ENCODE results near the gene FCN2.

Gene FCN2

DNA sequence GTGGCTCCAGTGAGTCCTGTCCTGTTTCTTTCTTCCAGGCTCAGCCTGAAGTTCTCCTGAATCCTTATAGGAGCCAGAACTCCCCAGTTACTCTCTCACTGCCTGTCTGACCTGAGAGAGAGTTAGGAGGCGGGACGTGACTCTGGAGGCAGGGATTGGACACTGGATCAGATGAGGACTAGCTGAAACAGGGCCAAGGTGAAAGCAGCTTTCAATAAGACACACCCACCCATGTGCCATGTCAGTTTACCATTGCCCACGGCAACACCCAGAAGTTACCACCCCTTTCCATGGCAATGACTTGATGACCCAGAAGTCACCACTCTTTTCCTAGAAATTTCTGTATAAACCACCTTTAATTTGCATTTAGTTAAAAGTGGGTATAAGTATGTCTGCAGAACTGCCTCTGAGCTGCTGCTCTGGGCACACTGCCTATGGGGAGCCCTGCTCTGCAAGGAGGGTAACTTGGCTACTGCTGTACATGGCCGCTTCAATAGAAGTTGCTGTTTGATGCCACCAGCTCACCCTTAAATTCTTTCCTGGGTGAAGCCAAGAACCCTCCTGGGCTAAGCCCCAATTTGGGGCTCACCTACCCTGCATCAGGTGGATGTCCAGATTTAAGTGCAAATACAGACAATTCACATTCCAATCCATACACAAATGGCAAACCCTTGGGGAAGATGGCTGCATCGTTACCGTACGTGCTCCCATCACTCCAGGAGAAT, 13.7 kb downstream of the FCN2 start:
- Histone ChIP-seq H3K4me3 (ENCODE audit: low read depth, low read length) (no peak overlapping the region), H3K36me3 (ENCODE audit: control insufficient read depth in 2 of 2, insufficient read depth in 1 of 2, low read length in 2 of 2) (no peaks in the 10 kb centered on the region), H3K9me3 (ENCODE audit: control insufficient read depth, insufficient read depth, low read depth, low read length) (no peaks in the 10 kb centered on the region), H3K4me1 (ENCODE audit: control insufficient read depth, insufficient read depth, low read length) (peaks cover 16% of the 10 kb centered on the region), H3K27ac (ENCODE audit: extremely low read depth, low read depth, low read length) (no peak overlapping the region)
- CTCF ChIA-PET: interaction anchor here (0.6 to 1.1 kb wide), 2 partner anchors 53 to 204 kb away, joined by 3 to 4 read pairs; no protein-coding TSS in a partner anchor
- TF ChIP-seq, protein P1, sequence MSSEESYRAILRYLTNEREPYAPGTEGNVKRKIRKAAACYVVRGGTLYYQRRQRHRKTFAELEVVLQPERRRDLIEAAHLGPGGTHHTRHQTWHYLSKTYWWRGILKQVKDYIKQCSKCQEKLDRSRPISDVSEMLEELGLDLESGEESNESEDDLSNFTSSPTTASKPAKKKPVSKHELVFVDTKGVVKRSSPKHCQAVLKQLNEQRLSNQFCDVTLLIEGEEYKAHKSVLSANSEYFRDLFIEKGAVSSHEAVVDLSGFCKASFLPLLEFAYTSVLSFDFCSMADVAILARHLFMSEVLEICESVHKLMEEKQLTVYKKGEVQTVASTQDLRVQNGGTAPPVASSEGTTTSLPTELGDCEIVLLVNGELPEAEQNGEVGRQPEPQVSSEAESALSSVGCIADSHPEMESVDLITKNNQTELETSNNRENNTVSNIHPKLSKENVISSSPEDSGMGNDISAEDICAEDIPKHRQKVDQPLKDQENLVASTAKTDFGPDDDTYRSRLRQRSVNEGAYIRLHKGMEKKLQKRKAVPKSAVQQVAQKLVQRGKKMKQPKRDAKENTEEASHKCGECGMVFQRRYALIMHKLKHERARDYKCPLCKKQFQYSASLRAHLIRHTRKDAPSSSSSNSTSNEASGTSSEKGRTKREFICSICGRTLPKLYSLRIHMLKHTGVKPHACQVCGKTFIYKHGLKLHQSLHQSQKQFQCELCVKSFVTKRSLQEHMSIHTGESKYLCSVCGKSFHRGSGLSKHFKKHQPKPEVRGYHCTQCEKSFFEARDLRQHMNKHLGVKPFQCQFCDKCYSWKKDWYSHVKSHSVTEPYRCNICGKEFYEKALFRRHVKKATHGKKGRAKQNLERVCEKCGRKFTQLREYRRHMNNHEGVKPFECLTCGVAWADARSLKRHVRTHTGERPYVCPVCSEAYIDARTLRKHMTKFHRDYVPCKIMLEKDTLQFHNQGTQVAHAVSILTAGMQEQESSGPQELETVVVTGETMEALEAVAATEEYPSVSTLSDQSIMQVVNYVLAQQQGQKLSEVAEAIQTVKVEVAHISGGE (tag by site-specific recombination; conservative IDR thresholded peaks at IDR 0.05; ENCODE audit: low read depth): no peak
- TF ChIP-seq, protein P2, sequence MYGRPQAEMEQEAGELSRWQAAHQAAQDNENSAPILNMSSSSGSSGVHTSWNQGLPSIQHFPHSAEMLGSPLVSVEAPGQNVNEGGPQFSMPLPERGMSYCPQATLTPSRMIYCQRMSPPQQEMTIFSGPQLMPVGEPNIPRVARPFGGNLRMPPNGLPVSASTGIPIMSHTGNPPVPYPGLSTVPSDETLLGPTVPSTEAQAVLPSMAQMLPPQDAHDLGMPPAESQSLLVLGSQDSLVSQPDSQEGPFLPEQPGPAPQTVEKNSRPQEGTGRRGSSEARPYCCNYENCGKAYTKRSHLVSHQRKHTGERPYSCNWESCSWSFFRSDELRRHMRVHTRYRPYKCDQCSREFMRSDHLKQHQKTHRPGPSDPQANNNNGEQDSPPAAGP (tag by site-specific recombination; IDR thresholded peaks at IDR 0.05): no peak
- no peak for TF ChIP-seq ZNF792 (tag by site-specific recombination; IDR thresholded peaks at IDR 0.05)
- TF ChIP-seq ZNF654 (tag by site-specific recombination; IDR thresholded peaks at IDR 0.05; ENCODE audit: low read depth): no peak
- TF ChIP-seq, protein P3, sequence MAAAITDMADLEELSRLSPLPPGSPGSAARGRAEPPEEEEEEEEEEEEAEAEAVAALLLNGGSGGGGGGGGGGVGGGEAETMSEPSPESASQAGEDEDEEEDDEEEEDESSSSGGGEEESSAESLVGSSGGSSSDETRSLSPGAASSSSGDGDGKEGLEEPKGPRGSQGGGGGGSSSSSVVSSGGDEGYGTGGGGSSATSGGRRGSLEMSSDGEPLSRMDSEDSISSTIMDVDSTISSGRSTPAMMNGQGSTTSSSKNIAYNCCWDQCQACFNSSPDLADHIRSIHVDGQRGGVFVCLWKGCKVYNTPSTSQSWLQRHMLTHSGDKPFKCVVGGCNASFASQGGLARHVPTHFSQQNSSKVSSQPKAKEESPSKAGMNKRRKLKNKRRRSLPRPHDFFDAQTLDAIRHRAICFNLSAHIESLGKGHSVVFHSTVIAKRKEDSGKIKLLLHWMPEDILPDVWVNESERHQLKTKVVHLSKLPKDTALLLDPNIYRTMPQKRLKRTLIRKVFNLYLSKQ (tag by site-specific recombination; IDR thresholded peaks at IDR 0.05; ENCODE audit: borderline replicate concordance): no peak
- TF ChIP-seq, protein P4, sequence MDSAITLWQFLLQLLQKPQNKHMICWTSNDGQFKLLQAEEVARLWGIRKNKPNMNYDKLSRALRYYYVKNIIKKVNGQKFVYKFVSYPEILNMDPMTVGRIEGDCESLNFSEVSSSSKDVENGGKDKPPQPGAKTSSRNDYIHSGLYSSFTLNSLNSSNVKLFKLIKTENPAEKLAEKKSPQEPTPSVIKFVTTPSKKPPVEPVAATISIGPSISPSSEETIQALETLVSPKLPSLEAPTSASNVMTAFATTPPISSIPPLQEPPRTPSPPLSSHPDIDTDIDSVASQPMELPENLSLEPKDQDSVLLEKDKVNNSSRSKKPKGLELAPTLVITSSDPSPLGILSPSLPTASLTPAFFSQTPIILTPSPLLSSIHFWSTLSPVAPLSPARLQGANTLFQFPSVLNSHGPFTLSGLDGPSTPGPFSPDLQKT (IDR thresholded peaks at IDR 0.05; ENCODE audit: borderline replicate concordance, low read depth, low read length): no peak
- TF ChIP-seq ZNF394 (tag by site-specific recombination; IDR thresholded peaks at IDR 0.05; ENCODE audit: borderline replicate concordance): no peak
- no peak for TF ChIP-seq ZNF837 (tag by site-specific recombination; IDR thresholded peaks at IDR 0.05)
- TF ChIP-seq, protein P5, sequence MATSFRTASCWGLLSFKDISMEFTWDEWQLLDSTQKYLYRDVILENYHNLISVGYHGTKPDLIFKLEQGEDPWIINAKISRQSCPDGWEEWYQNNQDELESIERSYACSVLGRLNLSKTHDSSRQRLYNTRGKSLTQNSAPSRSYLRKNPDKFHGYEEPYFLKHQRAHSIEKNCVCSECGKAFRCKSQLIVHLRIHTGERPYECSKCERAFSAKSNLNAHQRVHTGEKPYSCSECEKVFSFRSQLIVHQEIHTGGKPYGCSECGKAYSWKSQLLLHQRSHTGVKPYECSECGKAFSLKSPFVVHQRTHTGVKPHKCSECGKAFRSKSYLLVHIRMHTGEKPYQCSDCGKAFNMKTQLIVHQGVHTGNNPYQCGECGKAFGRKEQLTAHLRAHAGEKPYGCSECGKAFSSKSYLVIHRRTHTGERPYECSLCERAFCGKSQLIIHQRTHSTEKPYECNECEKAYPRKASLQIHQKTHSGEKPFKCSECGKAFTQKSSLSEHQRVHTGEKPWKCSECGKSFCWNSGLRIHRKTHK (tag by site-specific recombination; IDR thresholded peaks at IDR 0.05): no peak
- no peak for TF ChIP-seq ZNF366 (tag by site-specific recombination; conservative IDR thresholded peaks at IDR 0.05)
- no peak for TF ChIP-seq ZBTB17 (tag by site-specific recombination; IDR thresholded peaks at IDR 0.05)
- POLR2A ChIA-PET: no interaction called here

DNA sequence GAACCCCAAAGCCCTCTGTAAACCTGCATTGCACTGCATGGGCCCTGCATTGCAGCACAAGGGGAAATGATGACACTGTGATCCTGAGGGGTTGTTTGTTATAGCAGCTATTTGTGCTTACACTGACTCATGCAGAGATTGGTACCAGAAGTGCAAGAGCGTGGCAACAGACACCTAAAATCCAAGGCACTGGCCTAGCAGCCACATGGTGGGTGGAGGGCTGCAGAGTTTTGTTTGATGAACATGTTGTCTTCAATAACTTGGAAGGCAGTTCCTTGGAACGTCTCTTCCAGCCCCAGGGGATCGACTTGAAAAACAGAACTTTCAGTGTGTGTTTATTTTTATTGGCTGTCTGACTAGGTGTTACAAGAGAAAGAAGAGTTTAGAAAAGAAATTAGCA, 14.5 kb downstream of the FCN2 start:
- H3K36me3 ChIP-seq (ENCODE audit: control insufficient read depth in 2 of 2, insufficient read depth in 1 of 2, low read length in 2 of 2): no peaks in the 10 kb centered on the region
- peaks cover 16% of the 10 kb centered on the region for H3K4me1 ChIP-seq (ENCODE audit: control insufficient read depth, insufficient read depth, low read length)
- CTCF ChIA-PET: interaction anchor here (0.6 kb wide), 1 partner anchor 205 kb away, joined by 4 read pairs; no protein-coding TSS in a partner anchor
- POLR2A ChIA-PET: no interaction called here
- H3K9me3 ChIP-seq (ENCODE audit: control insufficient read depth, insufficient read depth, low read depth, low read length): no peaks in the 10 kb centered on the region; the same call in 1 of the 2 replicates
- H3K27ac ChIP-seq (ENCODE audit: extremely low read depth, low read depth, low read length): no peak overlapping the region; the same call in 1 of the 2 replicates
- H3K4me3 ChIP-seq (ENCODE audit: low read depth, low read length): no peak overlapping the region
- TF ChIP-seq ZNF768 (tag by site-specific recombination; IDR thresholded peaks at IDR 0.05): no peak
- no peak for TF ChIP-seq ZNF274 (IDR thresholded peaks at IDR 0.05; ENCODE audit: low read length)
- no peak for TF ChIP-seq ZNF274 (tag by site-specific recombination; IDR thresholded peaks at IDR 0.05; ENCODE audit: borderline replicate concordance)
- TF ChIP-seq SETDB1 (IDR thresholded peaks at IDR 0.05; ENCODE audit: insufficient read length, low read length): peak; percentile 45
- TF ChIP-seq ZNF623 (tag by site-specific recombination; IDR thresholded peaks at IDR 0.05): no peak
- TF ChIP-seq, protein P6, sequence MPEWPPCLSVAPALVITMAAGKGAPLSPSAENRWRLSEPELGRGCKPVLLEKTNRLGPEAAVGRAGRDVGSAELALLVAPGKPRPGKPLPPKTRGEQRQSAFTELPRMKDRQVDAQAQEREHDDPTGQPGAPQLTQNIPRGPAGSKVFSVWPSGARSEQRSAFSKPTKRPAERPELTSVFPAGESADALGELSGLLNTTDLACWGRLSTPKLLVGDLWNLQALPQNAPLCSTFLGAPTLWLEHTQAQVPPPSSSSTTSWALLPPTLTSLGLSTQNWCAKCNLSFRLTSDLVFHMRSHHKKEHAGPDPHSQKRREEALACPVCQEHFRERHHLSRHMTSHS (tag by site-specific recombination; IDR thresholded peaks at IDR 0.05): no peak
- no peak for TF ChIP-seq ZNF416 (tag by site-specific recombination; IDR thresholded peaks at IDR 0.05)
- TF ChIP-seq ZNF132 (tag by site-specific recombination; IDR thresholded peaks at IDR 0.05; ENCODE audit: borderline replicate concordance): no peak
- TF ChIP-seq, protein P7, sequence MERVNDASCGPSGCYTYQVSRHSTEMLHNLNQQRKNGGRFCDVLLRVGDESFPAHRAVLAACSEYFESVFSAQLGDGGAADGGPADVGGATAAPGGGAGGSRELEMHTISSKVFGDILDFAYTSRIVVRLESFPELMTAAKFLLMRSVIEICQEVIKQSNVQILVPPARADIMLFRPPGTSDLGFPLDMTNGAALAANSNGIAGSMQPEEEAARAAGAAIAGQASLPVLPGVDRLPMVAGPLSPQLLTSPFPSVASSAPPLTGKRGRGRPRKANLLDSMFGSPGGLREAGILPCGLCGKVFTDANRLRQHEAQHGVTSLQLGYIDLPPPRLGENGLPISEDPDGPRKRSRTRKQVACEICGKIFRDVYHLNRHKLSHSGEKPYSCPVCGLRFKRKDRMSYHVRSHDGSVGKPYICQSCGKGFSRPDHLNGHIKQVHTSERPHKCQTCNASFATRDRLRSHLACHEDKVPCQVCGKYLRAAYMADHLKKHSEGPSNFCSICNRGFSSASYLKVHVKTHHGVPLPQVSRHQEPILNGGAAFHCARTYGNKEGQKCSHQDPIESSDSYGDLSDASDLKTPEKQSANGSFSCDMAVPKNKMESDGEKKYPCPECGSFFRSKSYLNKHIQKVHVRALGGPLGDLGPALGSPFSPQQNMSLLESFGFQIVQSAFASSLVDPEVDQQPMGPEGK (tag by site-specific recombination; IDR thresholded peaks at IDR 0.05): no peak
- no peak for TF ChIP-seq KLF7 (tag by site-specific recombination; IDR thresholded peaks at IDR 0.05; ENCODE audit: borderline replicate concordance)

Measured in HEK293 (cell line).